DOHH2 (cell line): ENCODE results near the gene MED26.
A peak's percentile ranks its signal among the peaks of the same experiment; 100 is the strongest.

ENCODE experiments used
- H3F3A ChIP-seq: fragments of 200-600 bp; sonication (generic), shearing (Covaris generic); 2 replicates; pipeline ENCODE4 v1.6.0; 2016; ENCODE audit warnings: antibody characterized with exemption, mild to moderate bottlenecking; ENCODE audit not compliant: control insufficient read depth, insufficient read depth
- H3K27ac ChIP-seq: fragments of 200-600 bp; sonication (generic); 2 replicates; pipeline ENCODE4 v1.5.1; 2014; ENCODE audit warnings: low read depth, mild to moderate bottlenecking, low read length, moderate library complexity
- H3K27me3 ChIP-seq: fragments of 200-600 bp; sonication (generic); 2 replicates; pipeline ENCODE4 v1.6.1; 2014; ENCODE audit warnings: mild to moderate bottlenecking, low read length, mixed read lengths; ENCODE audit not compliant: control insufficient read depth
- H3K36me3 ChIP-seq: fragments of 200-600 bp; sonication (generic); 2 replicates; pipeline ENCODE4 v1.6.1; 2014; ENCODE audit warnings: mild to moderate bottlenecking, low read length, moderate library complexity, mixed read lengths; ENCODE audit not compliant: control insufficient read depth
- H3K4me1 ChIP-seq: fragments of 200-600 bp; sonication (generic); 2 replicates; pipeline ENCODE4 v1.6.1; 2014; ENCODE audit warnings: mild to moderate bottlenecking, low read length, mixed read lengths; ENCODE audit not compliant: control insufficient read depth
- H3K4me2 ChIP-seq: fragments of 200-600 bp; sonication (generic); 2 replicates; pipeline ENCODE4 v1.6.0; 2014; ENCODE audit warnings: mild to moderate bottlenecking, low read length, moderate library complexity
- H3K4me3 ChIP-seq: fragments of 200-600 bp; sonication (generic); 2 replicates; pipeline ENCODE4 v1.5.1; 2014; ENCODE audit warnings: mild to moderate bottlenecking, low read length, mixed read lengths
- H3K79me2 ChIP-seq: fragments of 200-600 bp; sonication (generic); 2 replicates; pipeline ENCODE4 v1.6.1; 2014; ENCODE audit warnings: mild to moderate bottlenecking, low read length, mixed read lengths; ENCODE audit not compliant: control insufficient read depth
- H3K9me2 ChIP-seq: fragments of 200-600 bp; sonication (generic); replicated peaks from 2 replicates; pipeline ENCODE4 v1.6.1; 2014; ENCODE audit warnings: mild to moderate bottlenecking, low read length, mixed read lengths; ENCODE audit not compliant: control insufficient read depth
- H3K9me3 ChIP-seq: fragments of 200-600 bp; sonication (generic); 2 replicates; pipeline ENCODE4 v1.6.1; 2014; ENCODE audit warnings: antibody characterized with exemption, low read length, mixed read lengths; ENCODE audit not compliant: control insufficient read depth, insufficient read depth
- H4K20me1 ChIP-seq: fragments of 200-600 bp; sonication (generic); 2 replicates; pipeline ENCODE4 v1.6.0; 2014; ENCODE audit warnings: low read depth, mild to moderate bottlenecking, antibody characterized with exemption, low read length, moderate library complexity; ENCODE audit not compliant: control insufficient read depth, insufficient read depth
- EZH2phosphoT487 ChIP-seq: fragments of 200-600 bp; sonication (generic); IDR thresholded peaks from 2 replicates; pipeline ENCODE4 v1.6.1; 2017; ENCODE audit warnings: borderline replicate concordance, mild to moderate bottlenecking, antibody characterized with exemption, low read length, moderate library complexity, mixed read lengths
- TF ChIP-seq, protein P1 (sequence below): fragments of 200-600 bp; sonication (generic); IDR thresholded peaks from one replicate; pipeline ENCODE4 v1.5.1; 2014; ENCODE audit warnings: antibody characterized with exemption, mild to moderate bottlenecking, low read depth, low read length; ENCODE audit not compliant: poor library complexity, severe bottlenecking

The MED26 gene

DNA sequence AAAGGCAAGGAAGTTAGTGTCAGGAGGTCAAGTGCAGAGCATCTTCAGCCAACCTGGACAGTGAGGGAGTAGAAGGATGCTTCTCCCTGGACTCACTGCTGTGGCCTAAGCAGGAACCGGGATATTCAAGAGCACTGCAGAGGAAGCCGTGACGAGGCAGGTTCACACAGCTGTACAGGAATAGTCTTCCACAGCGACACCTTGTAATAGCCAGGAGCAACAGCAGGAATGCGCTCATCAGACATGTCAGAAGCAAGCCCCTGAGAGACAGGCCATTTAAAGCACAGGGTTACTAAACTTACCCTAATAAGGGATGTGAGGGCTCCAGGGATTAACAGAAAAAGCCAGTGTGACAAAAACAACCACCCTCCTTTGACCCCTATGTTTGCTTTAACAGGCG is 3.5 kb upstream of the MED26 start:
- Histone ChIP-seq H3K4me3 (no peak overlapping the region), H3K27ac (no peak overlapping the region), H3K27me3 (no peaks in the 10 kb centered on the region), H3K36me3 (peaks cover 53% of the 10 kb centered on the region), H3K79me2 (peaks cover 38% of the 10 kb centered on the region), H4K20me1 (peaks cover 2% of the 10 kb centered on the region; the same call in 1 of the 2 replicates), H3K9me2 (no peaks in the 10 kb centered on the region), H3F3A (peaks cover 22% of the 10 kb centered on the region), H3K4me1 (peaks cover 23% of the 10 kb centered on the region), H3K9me3 (no peaks in the 10 kb centered on the region), H3K4me2 (no peak overlapping the region)
- no peak for TF ChIP-seq EZH2phosphoT487
- TF ChIP-seq, protein P1, sequence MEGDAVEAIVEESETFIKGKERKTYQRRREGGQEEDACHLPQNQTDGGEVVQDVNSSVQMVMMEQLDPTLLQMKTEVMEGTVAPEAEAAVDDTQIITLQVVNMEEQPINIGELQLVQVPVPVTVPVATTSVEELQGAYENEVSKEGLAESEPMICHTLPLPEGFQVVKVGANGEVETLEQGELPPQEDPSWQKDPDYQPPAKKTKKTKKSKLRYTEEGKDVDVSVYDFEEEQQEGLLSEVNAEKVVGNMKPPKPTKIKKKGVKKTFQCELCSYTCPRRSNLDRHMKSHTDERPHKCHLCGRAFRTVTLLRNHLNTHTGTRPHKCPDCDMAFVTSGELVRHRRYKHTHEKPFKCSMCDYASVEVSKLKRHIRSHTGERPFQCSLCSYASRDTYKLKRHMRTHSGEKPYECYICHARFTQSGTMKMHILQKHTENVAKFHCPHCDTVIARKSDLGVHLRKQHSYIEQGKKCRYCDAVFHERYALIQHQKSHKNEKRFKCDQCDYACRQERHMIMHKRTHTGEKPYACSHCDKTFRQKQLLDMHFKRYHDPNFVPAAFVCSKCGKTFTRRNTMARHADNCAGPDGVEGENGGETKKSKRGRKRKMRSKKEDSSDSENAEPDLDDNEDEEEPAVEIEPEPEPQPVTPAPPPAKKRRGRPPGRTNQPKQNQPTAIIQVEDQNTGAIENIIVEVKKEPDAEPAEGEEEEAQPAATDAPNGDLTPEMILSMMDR = no peak

GRCh38 chr19:16628984-16629691 is 1.1 kb upstream of the MED26 start:
- Histone ChIP-seq H3K9me3 (no peaks in the 10 kb centered on the region), H3K27ac (peak overlapping the region; percentile 93), H3K36me3 (peaks cover 60% of the 10 kb centered on the region), H3K4me2 (peak overlapping the region; percentile 82), H3K4me3 (peak overlapping the region; percentile 91), H3K4me1 (peaks cover 47% of the 10 kb centered on the region), H3K79me2 (peaks cover 46% of the 10 kb centered on the region), H3F3A (peaks cover 22% of the 10 kb centered on the region), H3K27me3 (no peaks in the 10 kb centered on the region), H3K9me2 (no peaks in the 10 kb centered on the region), H4K20me1 (peaks cover 24% of the 10 kb centered on the region)
- no peak for TF ChIP-seq EZH2phosphoT487
- TF ChIP-seq, protein P1 = no peak

GRCh38 chr19:16627928-16628182 is 149 bp downstream of the MED26 start:
- H3K27ac ChIP-seq = peak overlapping the region; percentile 39
- H3F3A ChIP-seq = peaks cover 22% of the 10 kb centered on the region
- H3K9me2 ChIP-seq = no peaks in the 10 kb centered on the region
- TF ChIP-seq, protein P1 = no peak
- peaks cover 55% of the 10 kb centered on the region for H3K79me2 ChIP-seq
- peak overlapping the region; percentile 89 for H3K4me2 ChIP-seq
- H3K4me3 ChIP-seq = peak overlapping the region; percentile 83
- peaks cover 59% of the 10 kb centered on the region for H3K4me1 ChIP-seq
- no peaks in the 10 kb centered on the region for H3K9me3 ChIP-seq
- peaks cover 32% of the 10 kb centered on the region for H4K20me1 ChIP-seq
- H3K36me3 ChIP-seq = peaks cover 62% of the 10 kb centered on the region
- no peaks in the 10 kb centered on the region for H3K27me3 ChIP-seq
